ENCODE data around the gene RALGAPA1.
"Not testable (repeated sequence)": the region's sequence is repeated elsewhere in the genome, so short reads cannot be mapped to it uniquely, and the experiment has no call there.

DNA sequence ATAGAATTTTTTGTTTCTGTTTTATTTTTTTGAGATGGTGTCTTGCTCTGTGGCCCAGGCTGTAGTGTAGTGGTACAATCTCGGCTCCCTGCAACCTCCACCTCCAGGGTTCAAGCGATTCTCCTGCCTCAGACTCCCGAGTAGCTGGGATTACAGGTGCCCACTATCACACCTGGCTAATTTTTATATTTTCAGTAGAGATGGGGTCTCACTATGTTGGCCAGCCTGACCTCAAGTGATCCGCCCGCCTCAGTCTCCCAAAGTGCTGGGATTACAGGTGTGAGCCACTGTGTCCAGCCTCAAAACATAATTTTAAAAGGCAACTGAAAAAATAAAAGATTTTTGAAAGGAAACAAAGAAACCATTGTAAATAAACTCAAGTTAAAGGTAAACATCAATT is 31.5 kb downstream of the RALGAPA1 start:
- TF ChIP-seq, protein P1, sequence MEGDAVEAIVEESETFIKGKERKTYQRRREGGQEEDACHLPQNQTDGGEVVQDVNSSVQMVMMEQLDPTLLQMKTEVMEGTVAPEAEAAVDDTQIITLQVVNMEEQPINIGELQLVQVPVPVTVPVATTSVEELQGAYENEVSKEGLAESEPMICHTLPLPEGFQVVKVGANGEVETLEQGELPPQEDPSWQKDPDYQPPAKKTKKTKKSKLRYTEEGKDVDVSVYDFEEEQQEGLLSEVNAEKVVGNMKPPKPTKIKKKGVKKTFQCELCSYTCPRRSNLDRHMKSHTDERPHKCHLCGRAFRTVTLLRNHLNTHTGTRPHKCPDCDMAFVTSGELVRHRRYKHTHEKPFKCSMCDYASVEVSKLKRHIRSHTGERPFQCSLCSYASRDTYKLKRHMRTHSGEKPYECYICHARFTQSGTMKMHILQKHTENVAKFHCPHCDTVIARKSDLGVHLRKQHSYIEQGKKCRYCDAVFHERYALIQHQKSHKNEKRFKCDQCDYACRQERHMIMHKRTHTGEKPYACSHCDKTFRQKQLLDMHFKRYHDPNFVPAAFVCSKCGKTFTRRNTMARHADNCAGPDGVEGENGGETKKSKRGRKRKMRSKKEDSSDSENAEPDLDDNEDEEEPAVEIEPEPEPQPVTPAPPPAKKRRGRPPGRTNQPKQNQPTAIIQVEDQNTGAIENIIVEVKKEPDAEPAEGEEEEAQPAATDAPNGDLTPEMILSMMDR (IDR thresholded peaks at IDR 0.05; ENCODE audit: borderline replicate concordance, extremely low read depth, low read length, poor library complexity, severe bottlenecking), result not testable (repeated sequence)
- not testable (repeated sequence) for TF ChIP-seq EZH2 (IDR thresholded peaks at IDR 0.05; ENCODE audit: borderline replicate concordance, low read depth, low read length, severe bottlenecking)

Measured in DND-41 (cell line).